Left lung (tissue), 14 donors: Measurements from ENCODE around the gene SF3B6. TPM values are rescaled to one million over a fixed set of nuclear protein-coding genes. Genes with fewer than 3 reads are reported as not detected.
A peak's percentile ranks its signal among the peaks of the same experiment; 100 is the strongest.

Source experiments
- ATAC-seq: fragments of 200-7000 bp; cut with Tn5 transposase; one replicate; pipeline ENCODE4 v1.9.1; 2020; ENCODE audit warnings: moderate library complexity
- DNase-seq, 4 donors: peaks; one replicate each; pipeline ENCODE4 v3.0.0-alpha.2; 2013 to 2020
- H3K27ac ChIP-seq, 2 donors: fragments of 200-600 bp; sonication (generic) in 1 of 2; one replicate each; pipeline versions ENCODE4 v1.5.0 to v1.8.0; 2020 to 2021
- H3K27me3 ChIP-seq, 2 donors: fragments of 200-600 bp; sonication (generic) in 1 of 2; one replicate each; pipeline versions ENCODE4 v1.5.0 to v1.8.0; 2020 to 2021
- H3K36me3 ChIP-seq, 2 donors: fragments of 200-600 bp; sonication (generic) in 1 of 2; one replicate each; pipeline versions ENCODE4 v1.5.0 to v1.8.0; 2020 to 2021
- H3K4me1 ChIP-seq, 2 donors: fragments of 200-600 bp; one replicate each; pipeline ENCODE4 v1.8.0; 2021
- H3K4me3 ChIP-seq, 2 donors: fragments of 200-600 bp; sonication (generic) in 1 of 2; one replicate each; pipeline versions ENCODE4 v1.5.0 to v1.8.0; 2020 to 2021; ENCODE audit warnings: mild to moderate bottlenecking in 1 of 2
- H3K9me3 ChIP-seq, 2 donors: fragments of 200-600 bp; sonication (generic) in 1 of 2; one replicate each; pipeline versions ENCODE4 v1.5.0 to v1.8.0; 2020 to 2021
- intact Hi-C, 2 donors: fragments of 100-400 bp; cut with DNase I; formaldehyde crosslinking; loops; one replicate each; pipeline versions ENCODE4 v1.11.2 to v1.14.2; 2022
- long read RNA-seq, 12 donors: library from polyadenylated mRNA in 2 of 12; unstranded in 2 of 12; transcript quantifications; one replicate each; pipeline ENCODE4 v2.0.0 and lab custom pipeline, GENCODE V29; 2019 to 2026
- polyA plus RNA-seq, 6 donors: library from polyadenylated mRNA; unstranded; fragments of 120-200 nt; gene quantifications; one replicate each; pipeline ENCODE4 v1.2.1, GENCODE V29; 2013; ENCODE audit not compliant: insufficient read length in 6 of 6
- total RNA-seq, 2 donors: library from RNA; stranded (reverse); fragmentation: NEBNext Ultra II Directional; extraction: Animal tissue kit (Norgen Biotek cat#: 25700); gene quantifications; one replicate each; pipeline ENCODE4 v1.2.1, GENCODE V29; 2021
- TF ChIP-seq, protein P1 (sequence below), 2 donors: fragments of 200-600 bp; sonication (generic) in 1 of 2; IDR thresholded peaks; one replicate each; pipeline versions ENCODE4 v1.5.0 to v1.8.0; 2021; ENCODE audit warnings: antibody characterized with exemption in 2 of 2
- donor health status: DM: no; HTN: yes; CAD: no.
- donor health status: DM: no; HTN: no; CAD: no.

The SF3B6 gene
- total RNA-seq (10 to 100 TPM; 69.0 to 70.0 TPM), polyA plus RNA-seq (100 to 1,000 TPM; 119 to 134 (median 126) TPM)
- long read RNA-seq, donor 1, transcript SF3B6-201 (4 exons, 770 nt), result major isoform, 177 of 197 reads
- long read RNA-seq, donor 1, transcript SF3B6-202 (2 exons, 720 nt), result minor isoform, 5 of 197 reads
- long read RNA-seq, donor 1, partial matches to known transcripts, result 0 of 197 reads
- long read RNA-seq, donor 1, other reads (novel, unspliced or antisense), result 15 of 197 reads
- long read RNA-seq, donor 2, transcript SF3B6-201 (4 exons, 770 nt), result major isoform, 130 of 145 reads
- long read RNA-seq, donor 2, partial matches to known transcripts, result 5 of 145 reads
- long read RNA-seq, donor 2, other reads (novel, unspliced or antisense), result 6 of 145 reads
- long read RNA-seq, donor 3, transcript SF3B6-201 (4 exons, 770 nt), result major isoform, 136 of 144 reads
- long read RNA-seq, donor 3, partial matches to known transcripts, result 0 of 144 reads
- long read RNA-seq, donor 3, other reads (novel, unspliced or antisense), result 8 of 144 reads
- long read RNA-seq, donor 4, transcript SF3B6-201 (4 exons, 770 nt), result major isoform, 95 of 106 reads
- long read RNA-seq, donor 4, partial matches to known transcripts, result 7 of 106 reads
- long read RNA-seq, donor 4, other reads (novel, unspliced or antisense), result 4 of 106 reads
- long read RNA-seq, donor 5, transcript SF3B6-201 (4 exons, 770 nt), result major isoform, 158 of 193 reads
- long read RNA-seq, donor 5, partial matches to known transcripts, result 15 of 193 reads
- long read RNA-seq, donor 5, other reads (novel, unspliced or antisense), result 19 of 193 reads
- long read RNA-seq, donor 6, transcript SF3B6-201 (4 exons, 770 nt), result major isoform, 247 of 285 reads
- long read RNA-seq, donor 6, partial matches to known transcripts, result 7 of 285 reads
- long read RNA-seq, donor 6, other reads (novel, unspliced or antisense), result 27 of 285 reads
- long read RNA-seq, donor 7, transcript SF3B6-201 (4 exons, 770 nt), result major isoform, 112 of 135 reads
- long read RNA-seq, donor 7, partial matches to known transcripts, result 12 of 135 reads
- long read RNA-seq, donor 7, other reads (novel, unspliced or antisense), result 11 of 135 reads
- long read RNA-seq, donor 8, transcript SF3B6-201 (4 exons, 770 nt), result major isoform, 78 of 86 reads
- long read RNA-seq, donor 8, partial matches to known transcripts, result 0 of 86 reads
- long read RNA-seq, donor 8, other reads (novel, unspliced or antisense), result 7 of 86 reads
- long read RNA-seq, donor 9, result 0 reads
- long read RNA-seq, donor 10, transcript SF3B6-201 (4 exons, 770 nt), result major isoform, 110 of 120 reads
- long read RNA-seq, donor 10, partial matches to known transcripts, result 0 of 120 reads
- long read RNA-seq, donor 10, other reads (novel, unspliced or antisense), result 10 of 120 reads
- long read RNA-seq, donor 11, transcript SF3B6-201 (4 exons, 770 nt), result major isoform, 109 of 126 reads
- long read RNA-seq, donor 11, partial matches to known transcripts, result 0 of 126 reads
- long read RNA-seq, donor 11, other reads (novel, unspliced or antisense), result 15 of 126 reads
- long read RNA-seq, donor 12, transcript SF3B6-201 (4 exons, 770 nt), result major isoform, 98 of 106 reads
- long read RNA-seq, donor 12, partial matches to known transcripts, result 0 of 106 reads
- long read RNA-seq, donor 12, other reads (novel, unspliced or antisense), result 7 of 106 reads

GRCh38 chr2:24075915-24076848 is at the start of gene SF3B6:
Gene SF3B6 (minus strand): TSS chr2:24076326. CDS start chr2:24076229, 97 bp downstream.
- TF ChIP-seq, protein P1, sequence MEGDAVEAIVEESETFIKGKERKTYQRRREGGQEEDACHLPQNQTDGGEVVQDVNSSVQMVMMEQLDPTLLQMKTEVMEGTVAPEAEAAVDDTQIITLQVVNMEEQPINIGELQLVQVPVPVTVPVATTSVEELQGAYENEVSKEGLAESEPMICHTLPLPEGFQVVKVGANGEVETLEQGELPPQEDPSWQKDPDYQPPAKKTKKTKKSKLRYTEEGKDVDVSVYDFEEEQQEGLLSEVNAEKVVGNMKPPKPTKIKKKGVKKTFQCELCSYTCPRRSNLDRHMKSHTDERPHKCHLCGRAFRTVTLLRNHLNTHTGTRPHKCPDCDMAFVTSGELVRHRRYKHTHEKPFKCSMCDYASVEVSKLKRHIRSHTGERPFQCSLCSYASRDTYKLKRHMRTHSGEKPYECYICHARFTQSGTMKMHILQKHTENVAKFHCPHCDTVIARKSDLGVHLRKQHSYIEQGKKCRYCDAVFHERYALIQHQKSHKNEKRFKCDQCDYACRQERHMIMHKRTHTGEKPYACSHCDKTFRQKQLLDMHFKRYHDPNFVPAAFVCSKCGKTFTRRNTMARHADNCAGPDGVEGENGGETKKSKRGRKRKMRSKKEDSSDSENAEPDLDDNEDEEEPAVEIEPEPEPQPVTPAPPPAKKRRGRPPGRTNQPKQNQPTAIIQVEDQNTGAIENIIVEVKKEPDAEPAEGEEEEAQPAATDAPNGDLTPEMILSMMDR (IDR thresholded peaks at IDR 0.05), result no peak
- no peaks in the 10 kb centered on the region for H3K27me3 ChIP-seq
- ATAC-seq (peak; percentile 89), DNase-seq (peak; percentile 98 to 100 (median 99))
- peak within 1 kb of the TSS; percentile 87 to 94 for H3K27ac ChIP-seq
- H3K4me1 ChIP-seq, result peaks cover 14 to 39% of the 10 kb centered on the region in 2 donors
- H3K9me3 ChIP-seq, result no peaks in the 10 kb centered on the region
- H3K4me3 ChIP-seq, result peak within 1 kb of the TSS; percentile 52 to 88
- H3K36me3 ChIP-seq, result peaks cover 0 to 50% of the 10 kb centered on the region in 2 donors
- intact Hi-C loops, result no loop called here

GRCh38 chr2:24123922-24124580 is 47.9 kb upstream of the SF3B6 start:
- peak; percentile 5 for ATAC-seq
- intact Hi-C loops, result no loop called here
- Histone ChIP-seq H3K9me3 (no peaks in the 10 kb centered on the region), H3K36me3 (no peaks in the 10 kb centered on the region), H3K4me1 (peaks cover 4 to 19% of the 10 kb centered on the region in 2 donors), H3K27ac (peak overlapping the region; percentile 87 to 93), H3K4me3 (peak overlapping the region; percentile 58 to 61), H3K27me3 (no peaks in the 10 kb centered on the region)
- DNase-seq, result no peak
- TF ChIP-seq, protein P1 (IDR thresholded peaks at IDR 0.05), result no peak

DNA sequence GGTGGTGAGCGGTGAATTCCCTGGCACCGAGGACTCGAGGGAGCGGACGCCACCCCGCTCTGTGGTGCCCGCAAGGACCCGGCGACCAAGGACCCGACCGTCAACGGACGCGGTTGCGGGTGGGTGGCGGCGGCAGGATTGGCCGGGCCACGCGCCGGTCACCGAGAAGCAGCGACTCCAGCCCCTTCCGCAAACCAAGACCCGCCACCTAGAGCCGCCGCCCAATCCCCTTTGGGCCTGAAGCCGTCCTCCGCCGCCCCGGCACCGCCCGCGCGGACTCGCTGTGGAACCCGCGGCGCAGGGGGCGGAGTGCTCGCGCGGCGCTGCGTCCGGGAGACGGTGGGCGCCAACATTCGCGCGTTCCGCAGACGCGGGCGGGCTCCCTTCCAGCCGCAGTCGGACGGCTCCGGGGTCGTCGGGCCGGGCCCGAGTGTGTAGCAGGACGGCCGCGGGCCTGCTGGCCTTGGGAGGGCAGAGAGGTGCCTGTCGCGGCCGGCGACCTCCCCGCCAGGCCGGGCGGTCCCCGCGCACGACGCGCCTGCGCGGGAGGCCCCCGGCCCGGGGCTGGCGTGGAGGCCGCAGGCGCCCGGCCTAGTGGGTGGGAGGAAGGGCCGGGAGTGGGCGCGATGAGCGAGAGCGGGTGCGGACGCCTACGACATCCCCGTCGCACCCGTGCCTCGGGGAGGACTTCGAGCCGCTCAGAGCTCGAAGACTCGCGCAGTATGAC is 47.2 kb upstream of the SF3B6 start, which contains the start of the genes FAM228B and PFN4:
TSS of gene FAM228B (plus strand) at position 275 of the 727 bp plus-strand sequence. CDS start 893 bp downstream, outside the sequence.
TSS of gene PFN4 (minus strand) at position 140 of the 727 bp plus-strand sequence. CDS start 799 bp downstream, outside the sequence.
- ATAC-seq (peak; percentile 98), DNase-seq (peak; percentile 79 to 97 (median 92))
- Histone ChIP-seq H3K4me3 (peak within 1 kb of the TSS; percentile 58 to 61), H3K27ac (peak within 1 kb of the TSS; percentile 87 to 93), H3K36me3 (no peaks in the 10 kb centered on the region), H3K4me1 (peaks cover 4 to 19% of the 10 kb centered on the region in 2 donors), H3K9me3 (no peaks in the 10 kb centered on the region), H3K27me3 (no peaks in the 10 kb centered on the region)
- intact Hi-C loops, result no loop called here
- TF ChIP-seq, protein P1 (IDR thresholded peaks at IDR 0.05), result no peak
